NCI-H526 (cell line): Measurements from ENCODE around the gene IFNAR2.
A peak's percentile ranks its signal among the peaks of the same experiment; 100 is the strongest.
"Not testable (repeated sequence)": the region's sequence is repeated elsewhere in the genome, so short reads cannot be mapped to it uniquely, and the experiment has no call there.

Source experiments
- DNase-seq, 2 experiments: peaks; one replicate each; lab custom pipeline; 2025; lab: John Stamatoyannopoulos, UW

IFNAR2 gene

GRCh38 chr21:33244082-33244778 lies 14.5 kb downstream of the IFNAR2 start:
- no peak for DNase-seq

GRCh38 chr21:33244779-33245105 lies 15.0 kb downstream of the IFNAR2 start:
- no peak for DNase-seq

- no peak for DNase-seq
Observed at GRCh38 chr21:33245289-33245918, 15.7 kb downstream of the IFNAR2 start.

- no peak for DNase-seq
Observed at GRCh38 chr21:33246506-33246905, 16.8 kb downstream of the IFNAR2 start.

GRCh38 chr21:33246963-33247362 lies 17.2 kb downstream of the IFNAR2 start:
- no peak for DNase-seq

- DNase-seq = no peak
Observed at GRCh38 chr21:33247599-33247998, 17.9 kb downstream of the IFNAR2 start.

GRCh38 chr21:33249331-33250002 lies 19.7 kb downstream of the IFNAR2 start:
- no peak for DNase-seq

GRCh38 chr21:33251119-33251518 lies 21.4 kb downstream of the IFNAR2 start:
- no peak for DNase-seq

GRCh38 chr21:33253382-33253781 lies 23.6 kb downstream of the IFNAR2 start:
- not testable (repeated sequence) for DNase-seq

- no peak for DNase-seq
Observed at GRCh38 chr21:33254766-33255165, 25.0 kb downstream of the IFNAR2 start.

GRCh38 chr21:33255404-33255803 lies 25.7 kb downstream of the IFNAR2 start:
- no peak for DNase-seq

- DNase-seq = no peak
Observed at GRCh38 chr21:33256019-33256418, 26.3 kb downstream of the IFNAR2 start.

- DNase-seq = no peak
Observed at GRCh38 chr21:33257094-33257803, 27.5 kb downstream of the IFNAR2 start.

GRCh38 chr21:33258475-33258874 lies 28.7 kb downstream of the IFNAR2 start:
- DNase-seq = no peak

GRCh38 chr21:33259428-33259827 lies 29.7 kb downstream of the IFNAR2 start:
- no peak for DNase-seq

GRCh38 chr21:33259995-33260394 lies 30.3 kb downstream of the IFNAR2 start:
- DNase-seq = no peak

GRCh38 chr21:33261635-33262034 lies 31.9 kb downstream of the IFNAR2 start:
- DNase-seq = no peak

GRCh38 chr21:33262921-33263320 lies 33.2 kb downstream of the IFNAR2 start:
- DNase-seq = no peak

GRCh38 chr21:33264561-33264960 lies 34.8 kb downstream of the IFNAR2 start:
- no peak for DNase-seq

GRCh38 chr21:33265664-33266049 lies 35.9 kb downstream of the IFNAR2 start:
- DNase-seq = peak; percentile 18 to 28

GRCh38 chr21:33266050-33266788 lies 36.5 kb downstream of the IFNAR2 start, which contains the start of gene IL10RB:
Gene IL10RB (plus strand): TSS chr21:33266367. CDS start chr21:33266466, 99 bp downstream.
- peak; percentile 33 to 89 for DNase-seq

- no peak for DNase-seq
Observed at GRCh38 chr21:33266789-33267135, 37.0 kb downstream of the IFNAR2 start.
